Astrocyte (in vitro differentiated cells and primary cell): ENCODE measurements around the gene DERA. TPM values are rescaled to one million over a fixed set of nuclear protein-coding genes. Genes with fewer than 3 reads are reported as not detected.

Experiments used
- DNase-seq: peaks from one replicate; pipeline ENCODE4 v3.0.0-alpha.2; 2010; ENCODE audit warnings: low read depth
- FAIRE-seq: peaks from 2 replicates; lab custom pipeline; 2011; peaks lifted over from hg19 to GRCh38; lab: Jason Lieb, UNC
- H2AFZ ChIP-seq: 2 replicates; pipeline ENCODE4 v1.6.0; 2012; ENCODE audit warnings: low read depth, low read length, inconsistent platforms
- H3K27ac ChIP-seq: 2 replicates; pipeline ENCODE4 v1.5.1; 2011; ENCODE audit warnings: low read depth, low read length, inconsistent platforms
- H3K27me3 ChIP-seq: 2 replicates; pipeline ENCODE4 v1.6.0; 2011; ENCODE audit warnings: low read length, inconsistent platforms; ENCODE audit not compliant: insufficient read depth
- H3K36me3 ChIP-seq: 2 replicates; pipeline ENCODE4 v1.5.1; 2011; ENCODE audit warnings: low read length, inconsistent platforms; ENCODE audit not compliant: insufficient read depth
- H3K4me1 ChIP-seq: 2 replicates; pipeline ENCODE4 v1.5.1; 2011; ENCODE audit warnings: low read length, inconsistent platforms; ENCODE audit not compliant: insufficient read depth
- H3K4me2 ChIP-seq: 2 replicates; pipeline ENCODE4 v1.6.0; 2012; ENCODE audit warnings: low read length, inconsistent platforms
- H3K4me3 ChIP-seq: 2 replicates; pipeline ENCODE4 v1.5.1; 2011; ENCODE audit warnings: low read depth, mild to moderate bottlenecking, low read length, inconsistent platforms; ENCODE audit not compliant: insufficient read depth
- H3K79me2 ChIP-seq: 2 replicates; pipeline ENCODE4 v1.6.0; 2012; ENCODE audit warnings: mild to moderate bottlenecking, low read length, inconsistent platforms; ENCODE audit not compliant: insufficient read depth
- H3K9ac ChIP-seq: 2 replicates; pipeline ENCODE4 v1.6.0; 2012; ENCODE audit warnings: mild to moderate bottlenecking, low read length, inconsistent platforms
- H3K9me3 ChIP-seq: 2 replicates; pipeline ENCODE4 v1.5.1; 2012; ENCODE audit warnings: low read depth, mild to moderate bottlenecking, low read length, inconsistent platforms; ENCODE audit not compliant: insufficient read depth
- H4K20me1 ChIP-seq: 2 replicates; pipeline ENCODE4 v1.6.0; 2012; ENCODE audit warnings: low read length, inconsistent platforms; ENCODE audit not compliant: insufficient read depth
- H3K27ac Mint-ChIP-seq: one replicate; pipeline ENCODE4 v1.8.0; 2021; ENCODE audit warnings: mild to moderate bottlenecking, mixed read lengths; ENCODE audit not compliant: unreplicated experiment
- H3K27me3 Mint-ChIP-seq: one replicate; pipeline ENCODE4 v1.8.0; 2021; ENCODE audit warnings: low read depth, mixed read lengths; ENCODE audit not compliant: unreplicated experiment
- H3K36me3 Mint-ChIP-seq: one replicate; pipeline ENCODE4 v1.8.0; 2021; ENCODE audit warnings: low read depth, mixed read lengths; ENCODE audit not compliant: unreplicated experiment
- H3K4me1 Mint-ChIP-seq: one replicate; pipeline ENCODE4 v1.8.0; 2021; ENCODE audit warnings: low read depth, mixed read lengths; ENCODE audit not compliant: unreplicated experiment
- H3K4me3 Mint-ChIP-seq: one replicate; pipeline ENCODE4 v1.8.0; 2021; ENCODE audit warnings: mild to moderate bottlenecking, moderate library complexity, mixed read lengths; ENCODE audit not compliant: unreplicated experiment
- H3K9me3 Mint-ChIP-seq: one replicate; pipeline ENCODE4 v1.8.0; 2021; ENCODE audit warnings: mild to moderate bottlenecking, mixed read lengths; ENCODE audit not compliant: unreplicated experiment
- EZH2 ChIP-seq: IDR thresholded peaks from 2 replicates; pipeline ENCODE4 v1.6.1; 2012; ENCODE audit warnings: mild to moderate bottlenecking, low read length, inconsistent platforms; ENCODE audit not compliant: insufficient read depth
- total RNA-seq: library from RNA; stranded (reverse); gene quantifications from 2 replicates; pipeline ENCODE4 v1.2.1, GENCODE V29; 2021
- TF ChIP-seq, protein P1 (sequence below): IDR thresholded peaks from 2 replicates; pipeline ENCODE4 v1.5.1; 2011; ENCODE audit warnings: low read depth, mild to moderate bottlenecking, inconsistent platforms, low read length, moderate library complexity; ENCODE audit not compliant: insufficient read depth

The DERA gene
- total RNA-seq, 1 donor from 2014 or later: 40.1 TPM

DNA sequence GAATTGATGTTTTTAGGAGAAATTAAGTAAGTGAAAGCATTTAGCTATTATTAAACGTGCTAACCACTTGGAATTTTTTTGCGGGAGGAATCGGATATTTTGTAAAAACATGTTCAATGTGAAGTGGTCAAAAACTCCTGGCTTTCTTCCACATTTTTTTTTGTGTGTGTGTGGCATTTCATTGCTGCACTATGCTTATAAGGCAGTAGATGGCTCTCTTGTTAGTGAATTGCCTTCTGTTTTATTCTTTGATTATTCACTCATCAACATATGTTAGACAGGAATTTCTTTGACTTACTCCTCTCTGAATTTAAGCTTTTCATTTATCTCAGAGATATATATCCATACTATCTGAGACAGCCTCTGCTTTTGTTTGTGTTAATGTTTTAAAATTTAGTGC lies 71.3 kb downstream of the DERA start:
- Mint-ChIP-seq H3K9me3 (no peaks in the 10 kb centered on the region), H3K4me3 (no peak overlapping the region), H3K36me3 (peaks cover 12% of the 10 kb centered on the region), H3K27ac (no peak overlapping the region), H3K27me3 (no peaks in the 10 kb centered on the region), H3K4me1 (peaks cover 28% of the 10 kb centered on the region)
- Histone ChIP-seq H3K4me3 (no peak overlapping the region), H3K4me1 (peaks cover 29% of the 10 kb centered on the region), H2AFZ (no peak overlapping the region), H3K27ac (no peak overlapping the region), H3K36me3 (no peaks in the 10 kb centered on the region), H3K9ac (no peak overlapping the region), H3K4me2 (no peak overlapping the region), H4K20me1 (no peaks in the 10 kb centered on the region), H3K79me2 (no peaks in the 10 kb centered on the region), H3K27me3 (no peaks in the 10 kb centered on the region), H3K9me3 (no peaks in the 10 kb centered on the region)
- FAIRE-seq (peak; percentile 92), DNase-seq (peak; percentile 56)
- TF ChIP-seq, protein P1, sequence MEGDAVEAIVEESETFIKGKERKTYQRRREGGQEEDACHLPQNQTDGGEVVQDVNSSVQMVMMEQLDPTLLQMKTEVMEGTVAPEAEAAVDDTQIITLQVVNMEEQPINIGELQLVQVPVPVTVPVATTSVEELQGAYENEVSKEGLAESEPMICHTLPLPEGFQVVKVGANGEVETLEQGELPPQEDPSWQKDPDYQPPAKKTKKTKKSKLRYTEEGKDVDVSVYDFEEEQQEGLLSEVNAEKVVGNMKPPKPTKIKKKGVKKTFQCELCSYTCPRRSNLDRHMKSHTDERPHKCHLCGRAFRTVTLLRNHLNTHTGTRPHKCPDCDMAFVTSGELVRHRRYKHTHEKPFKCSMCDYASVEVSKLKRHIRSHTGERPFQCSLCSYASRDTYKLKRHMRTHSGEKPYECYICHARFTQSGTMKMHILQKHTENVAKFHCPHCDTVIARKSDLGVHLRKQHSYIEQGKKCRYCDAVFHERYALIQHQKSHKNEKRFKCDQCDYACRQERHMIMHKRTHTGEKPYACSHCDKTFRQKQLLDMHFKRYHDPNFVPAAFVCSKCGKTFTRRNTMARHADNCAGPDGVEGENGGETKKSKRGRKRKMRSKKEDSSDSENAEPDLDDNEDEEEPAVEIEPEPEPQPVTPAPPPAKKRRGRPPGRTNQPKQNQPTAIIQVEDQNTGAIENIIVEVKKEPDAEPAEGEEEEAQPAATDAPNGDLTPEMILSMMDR: peak; percentile 59
- no peak for TF ChIP-seq EZH2

DNA sequence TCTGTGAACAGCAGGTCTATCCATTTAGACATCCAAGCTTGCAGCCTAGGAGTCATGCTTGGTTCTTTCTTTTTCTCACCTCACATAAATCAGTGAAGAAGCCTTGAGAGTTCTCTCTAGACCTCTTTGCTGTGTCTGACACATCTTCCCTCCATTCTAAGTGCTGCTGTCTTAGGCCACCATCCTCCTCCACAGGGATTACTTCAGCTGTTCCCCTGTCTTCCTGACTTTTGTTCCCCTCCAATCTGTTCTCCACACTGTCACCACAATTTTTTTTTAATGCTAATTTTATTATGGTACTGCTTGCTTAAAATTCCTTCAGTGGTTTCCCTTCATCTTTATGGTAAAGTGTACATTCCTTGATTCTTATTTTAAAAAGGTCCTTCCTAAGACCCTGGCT lies 71.8 kb downstream of the DERA start:
- no peaks in the 10 kb centered on the region for H4K20me1 ChIP-seq
- no peaks in the 10 kb centered on the region for H3K79me2 ChIP-seq
- FAIRE-seq: no peak
- no peaks in the 10 kb centered on the region for H3K27me3 ChIP-seq
- no peak overlapping the region for H3K27ac ChIP-seq
- Mint-ChIP-seq H3K9me3 (no peaks in the 10 kb centered on the region), H3K4me1 (peaks cover 26% of the 10 kb centered on the region), H3K4me3 (no peak overlapping the region), H3K36me3 (peaks cover 16% of the 10 kb centered on the region), H3K27ac (no peak overlapping the region), H3K27me3 (no peaks in the 10 kb centered on the region)
- no peaks in the 10 kb centered on the region for H3K9me3 ChIP-seq
- H3K4me3 ChIP-seq: no peak overlapping the region
- no peak for DNase-seq
- H3K36me3 ChIP-seq: no peaks in the 10 kb centered on the region
- TF ChIP-seq, protein P1: no peak
- no peak for TF ChIP-seq EZH2
- no peak overlapping the region for H3K9ac ChIP-seq
- H3K4me1 ChIP-seq: peaks cover 26% of the 10 kb centered on the region
- no peak overlapping the region for H2AFZ ChIP-seq
- H3K4me2 ChIP-seq: no peak overlapping the region

DNA sequence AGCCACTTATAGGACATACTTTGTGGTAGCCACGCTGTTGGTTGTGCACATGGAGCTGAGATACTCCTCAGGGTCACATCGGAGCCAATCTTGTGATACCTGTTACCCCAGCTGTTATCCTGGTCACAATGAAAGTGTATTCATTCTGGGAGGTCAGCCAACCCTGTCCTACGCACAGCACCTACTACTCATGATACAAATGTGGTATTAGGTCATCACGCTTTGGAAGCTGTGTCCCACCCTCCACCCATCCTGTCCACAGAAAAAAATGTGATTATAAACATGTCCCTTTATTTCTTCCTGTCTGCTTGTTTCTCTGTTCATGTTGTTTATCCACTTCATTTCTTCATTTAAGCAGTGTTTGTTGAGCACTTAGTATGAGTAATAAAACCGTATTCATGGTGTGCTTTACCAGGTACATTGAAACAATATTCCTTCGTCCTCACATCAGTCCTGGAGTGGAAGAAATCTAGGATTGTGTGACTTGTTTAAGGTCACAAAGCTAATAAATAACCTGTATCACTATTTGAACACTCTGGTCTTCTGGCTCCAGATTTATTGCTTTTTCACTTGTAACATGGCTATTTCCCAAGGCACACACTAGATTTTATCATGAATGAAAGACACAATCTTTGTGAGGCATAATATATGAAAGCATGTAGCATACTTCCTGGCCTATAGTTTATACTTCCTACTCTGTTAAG lies 73.1 kb downstream of the DERA start:
- Histone ChIP-seq H3K9me3 (no peaks in the 10 kb centered on the region), H3K4me1 (peaks cover 13% of the 10 kb centered on the region), H3K36me3 (no peaks in the 10 kb centered on the region), H3K27ac (no peak overlapping the region), H4K20me1 (no peaks in the 10 kb centered on the region), H3K79me2 (no peaks in the 10 kb centered on the region), H3K4me3 (no peak overlapping the region), H3K9ac (no peak overlapping the region), H3K4me2 (no peak overlapping the region), H2AFZ (no peak overlapping the region), H3K27me3 (no peaks in the 10 kb centered on the region)
- no peak overlapping the region for H3K27ac Mint-ChIP-seq
- peak; percentile 69 for DNase-seq
- peaks cover 15% of the 10 kb centered on the region for H3K4me1 Mint-ChIP-seq
- no peaks in the 10 kb centered on the region for H3K27me3 Mint-ChIP-seq
- H3K9me3 Mint-ChIP-seq: no peaks in the 10 kb centered on the region
- no peak for FAIRE-seq
- H3K36me3 Mint-ChIP-seq: peaks cover 16% of the 10 kb centered on the region
- TF ChIP-seq, protein P1: no peak
- TF ChIP-seq EZH2: no peak
- no peak overlapping the region for H3K4me3 Mint-ChIP-seq
